Gastrocnemius medialis (tissue), 4 donors: ENCODE data around the gene ARSB. TPM values are rescaled to one million over a fixed set of nuclear protein-coding genes. Genes with fewer than 3 reads are reported as not detected.

ENCODE experiments used
- ATAC-seq, 2 donors: fragments of 150-250 bp; one replicate each; pipeline ENCODE4 v1.9.1; 2016
- DNase-seq, 2 donors: peaks; one replicate each; pipeline ENCODE4 v3.0.0-alpha.2; 2019
- H3K27ac ChIP-seq, 4 donors: fragments of 200-600 bp; sonication (generic); 1 replicate in 1 of 4; 2 replicates in 3 of 4; pipeline ENCODE4 v1.5.1; 2016 to 2018; ENCODE audit warnings: mild to moderate bottlenecking in 2 of 4, moderate library complexity in 1 of 4
- H3K27me3 ChIP-seq, 3 donors: fragments of 200-600 bp; sonication (generic) in 2 of 3; 1 replicate in 1 of 3; 2 replicates in 2 of 3; pipeline versions ENCODE4 v1.5.1 to v1.6.0; 2016 to 2019; ENCODE audit warnings: mild to moderate bottlenecking in 1 of 3, moderate library complexity in 1 of 3
- H3K36me3 ChIP-seq, 2 donors: fragments of 200-600 bp; sonication (generic) in 1 of 2; one replicate each; pipeline ENCODE4 v1.5.1; 2017 to 2018
- H3K4me1 ChIP-seq, 2 donors: fragments of 200-600 bp; sonication (generic) in 1 of 2; one replicate each; pipeline ENCODE4 v1.5.1; 2016 to 2017; ENCODE audit warnings: mild to moderate bottlenecking in 2 of 2
- H3K4me3 ChIP-seq, 4 donors: fragments of 200-600 bp; sonication (generic) in 3 of 4; 1 replicate in 1 of 4; 2 replicates in 3 of 4; pipeline ENCODE4 v1.5.1; 2016 to 2019; ENCODE audit warnings: mild to moderate bottlenecking in 2 of 4
- H3K9me3 ChIP-seq, 3 donors: fragments of 200-600 bp; sonication (generic) in 2 of 3; 1 replicate in 1 of 3; 2 replicates in 2 of 3; pipeline ENCODE4 v1.5.1; 2016 to 2019
- CTCF ChIP-seq, 5 experiments: fragments of 450-650 bp in 3 of 5; fragments of 200-600 bp in 2 of 5; sonication (generic) in 2 of 5; IDR thresholded peaks in 4 of 5; conservative IDR thresholded peaks in 1 of 5; 1 replicate in 4 of 5; 2 replicates in 1 of 5; pipeline ENCODE4 v1.5.1; 2016 to 2019; ENCODE audit warnings: antibody characterized with exemption in 5 of 5, mild to moderate bottlenecking in 3 of 5, moderate library complexity in 3 of 5
- POLR2A ChIP-seq, 2 donors: fragments of 450-650 bp; IDR thresholded peaks; one replicate each; pipeline ENCODE4 v1.6.1; 2017; ENCODE audit warnings: antibody characterized with exemption in 2 of 2, mild to moderate bottlenecking in 2 of 2, moderate library complexity in 2 of 2
- in situ Hi-C, 4 donors: fragments of 200-750 bp; cut with MboI; loops; one replicate each; pipeline versions ENCODE4 v1.15.0 to v1.8.0; 2017; ENCODE audit warnings: low sequenced_read_pairs in 4 of 4
- intact Hi-C: fragments of 100-400 bp; cut with DNase I; formaldehyde crosslinking; loops from one replicate; pipeline ENCODE4 v1.15.1; 2023; ENCODE audit warnings: low total_unique reads
- total RNA-seq, 4 donors: library from RNA; depleted of rRNA; stranded (reverse); fragments of >200 nt; gene quantifications; one replicate each; pipeline versions ENCODE4 v1.1.0 to v1.2.3, GENCODE V29; 2016

The ARSB gene
- total RNA-seq, 4 donors from 2014 or later: 3.2 to 8.3 (median 5.1) TPM

- H3K27me3 ChIP-seq: no peaks in the 10 kb centered on the region
- DNase-seq (no peak), ATAC-seq (no peak)
- intact Hi-C loops (no loop called here), in situ Hi-C loops (no loop called here)
- no peaks in the 10 kb centered on the region for H3K4me1 ChIP-seq
- no peak overlapping the region for H3K27ac ChIP-seq
- TF ChIP-seq CTCF (IDR thresholded peaks at IDR 0.05 in 4 of 5, conservative IDR thresholded peaks at IDR 0.05 in 1 of 5): no peak
- TF ChIP-seq POLR2A (IDR thresholded peaks at IDR 0.05): no peak
- H3K4me3 ChIP-seq: no peak overlapping the region
- no peaks in the 10 kb centered on the region for H3K36me3 ChIP-seq
- H3K9me3 ChIP-seq: no peaks in the 10 kb centered on the region
These were observed 139.6 kb downstream of the ARSB start for GRCh38 chr5:78845470-78845869.

DNA sequence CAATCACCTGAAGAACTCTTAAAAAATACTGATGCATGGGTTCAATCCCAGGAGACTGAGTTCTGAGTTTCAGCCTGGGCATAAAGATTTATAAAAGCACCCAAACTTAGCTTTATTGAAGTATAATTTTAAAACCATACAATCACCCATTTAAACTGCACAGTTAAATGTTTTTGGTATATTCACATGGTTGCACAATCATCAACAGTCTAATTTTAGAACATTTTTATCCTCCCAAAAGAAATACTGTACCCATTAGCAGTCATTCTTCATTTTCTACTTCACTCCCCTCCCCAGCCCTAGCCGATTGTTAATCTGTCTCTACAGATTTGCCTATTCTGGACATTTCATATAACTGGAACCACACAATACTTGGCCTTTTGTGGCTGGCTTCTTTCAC is 141.7 kb downstream of the ARSB start:
- Histone ChIP-seq H3K36me3 (no peaks in the 10 kb centered on the region), H3K27me3 (no peaks in the 10 kb centered on the region), H3K9me3 (no peaks in the 10 kb centered on the region), H3K4me3 (no peak overlapping the region), H3K4me1 (no peaks in the 10 kb centered on the region), H3K27ac (no peak overlapping the region)
- ATAC-seq: no peak
- no peak for DNase-seq
- in situ Hi-C loops (no loop called here), intact Hi-C loops (no loop called here)
- no peak for TF ChIP-seq POLR2A (IDR thresholded peaks at IDR 0.05)
- no peak for TF ChIP-seq CTCF (IDR thresholded peaks at IDR 0.05 in 4 of 5, conservative IDR thresholded peaks at IDR 0.05 in 1 of 5)

GRCh38 chr5:78841767-78842166 is 143.3 kb downstream of the ARSB start:
- TF ChIP-seq POLR2A (IDR thresholded peaks at IDR 0.05) (no peak), CTCF (IDR thresholded peaks at IDR 0.05 in 4 of 5, conservative IDR thresholded peaks at IDR 0.05 in 1 of 5) (no peak)
- in situ Hi-C loops: no loop called here
- H3K27ac ChIP-seq: no peak overlapping the region
- H3K4me3 ChIP-seq: no peak overlapping the region
- no peak for ATAC-seq
- DNase-seq: no peak
- no peaks in the 10 kb centered on the region for H3K36me3 ChIP-seq
- intact Hi-C loops: no loop called here
- H3K4me1 ChIP-seq: no peaks in the 10 kb centered on the region
- H3K27me3 ChIP-seq: no peaks in the 10 kb centered on the region
- H3K9me3 ChIP-seq: no peaks in the 10 kb centered on the region

- Histone ChIP-seq H3K4me3 (no peak overlapping the region), H3K9me3 (no peaks in the 10 kb centered on the region), H3K4me1 (no peaks in the 10 kb centered on the region), H3K36me3 (no peaks in the 10 kb centered on the region), H3K27me3 (no peaks in the 10 kb centered on the region), H3K27ac (no peak overlapping the region)
- no peak for TF ChIP-seq POLR2A (IDR thresholded peaks at IDR 0.05)
- TF ChIP-seq CTCF (IDR thresholded peaks at IDR 0.05 in 4 of 5, conservative IDR thresholded peaks at IDR 0.05 in 1 of 5): no peak
- no peak for DNase-seq
- intact Hi-C loops (no loop called here), in situ Hi-C loops (no loop called here)
- ATAC-seq: no peak
These were observed 146.4 kb downstream of the ARSB start for GRCh38 chr5:78838753-78839152.

- TF ChIP-seq POLR2A (IDR thresholded peaks at IDR 0.05) (no peak), CTCF (IDR thresholded peaks at IDR 0.05 in 4 of 5, conservative IDR thresholded peaks at IDR 0.05 in 1 of 5) (no peak)
- Histone ChIP-seq H3K4me3 (no peak overlapping the region), H3K36me3 (no peaks in the 10 kb centered on the region), H3K27ac (no peak overlapping the region), H3K27me3 (no peaks in the 10 kb centered on the region), H3K4me1 (no peaks in the 10 kb centered on the region), H3K9me3 (no peaks in the 10 kb centered on the region)
- ATAC-seq (no peak), DNase-seq (no peak)
- intact Hi-C loops (no loop called here), in situ Hi-C loops (no loop called here)
These were observed 147.3 kb downstream of the ARSB start for GRCh38 chr5:78837836-78838235.
